Measurements from ENCODE around the gene TBC1D10A.

The TBC1D10A gene

DNA sequence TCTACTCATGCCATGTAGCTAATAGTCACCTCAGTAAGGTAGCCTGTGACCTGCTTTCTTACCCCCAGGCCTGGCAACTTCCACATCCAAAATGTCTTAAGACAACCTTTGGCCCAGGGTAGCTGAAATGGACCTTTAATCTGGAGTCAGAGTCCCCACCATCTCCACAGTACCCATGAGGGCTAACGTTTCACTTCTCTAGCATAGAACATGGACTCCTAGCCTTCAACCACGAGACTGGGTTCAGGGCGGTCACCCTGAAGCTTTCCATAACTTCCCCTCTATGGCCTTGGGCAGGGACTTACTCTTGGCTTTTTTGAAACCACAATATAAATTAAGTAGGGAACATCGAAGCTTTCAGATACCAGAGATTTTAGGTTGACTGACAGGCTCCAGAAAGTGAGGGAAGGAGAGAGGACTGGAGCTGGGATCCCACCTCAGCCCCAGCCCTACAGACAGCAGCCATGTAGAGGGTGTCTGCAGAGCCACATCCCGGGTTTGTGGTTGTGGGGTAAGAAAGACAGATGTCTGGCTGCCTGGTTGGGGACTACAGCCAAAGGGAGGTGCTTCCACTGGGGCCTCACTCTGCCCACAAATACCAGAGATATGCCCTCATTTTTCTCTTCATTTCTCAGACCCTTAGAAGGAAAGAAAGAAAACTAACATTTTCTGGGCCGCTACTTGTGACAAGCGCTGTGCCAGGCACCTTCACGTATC, 2.6 kb downstream of the TBC1D10A start:
- peak; percentile 54 for DNase-seq (ENCODE audit: low read depth)
- H3K4me3 ChIP-seq (ENCODE audit: low read depth, low read length), result no peak overlapping the region
- no peak for TF ChIP-seq CTCF (IDR thresholded peaks at IDR 0.05; ENCODE audit: low read depth, low read length)
- no peak for TF ChIP-seq MAX (IDR thresholded peaks at IDR 0.05; ENCODE audit: low read depth, low read length)
- TF ChIP-seq POLR2A (IDR thresholded peaks at IDR 0.05; ENCODE audit: extremely low read depth, insufficient read length), result no peak
- no peak for TF ChIP-seq MYC (IDR thresholded peaks at IDR 0.05; ENCODE audit: low read depth, low read length)

- TF ChIP-seq MYC (IDR thresholded peaks at IDR 0.05; ENCODE audit: low read depth, low read length), result no peak
- no peak for TF ChIP-seq CTCF (IDR thresholded peaks at IDR 0.05; ENCODE audit: low read depth, low read length)
- TF ChIP-seq MAX (IDR thresholded peaks at IDR 0.05; ENCODE audit: low read depth, low read length), result no peak
- no peak overlapping the region for H3K4me3 ChIP-seq (ENCODE audit: low read depth, low read length)
- no peak for DNase-seq (ENCODE audit: low read depth)
Observed at GRCh38 chr22:30323246-30323645, 3.5 kb downstream of the TBC1D10A start.

DNA sequence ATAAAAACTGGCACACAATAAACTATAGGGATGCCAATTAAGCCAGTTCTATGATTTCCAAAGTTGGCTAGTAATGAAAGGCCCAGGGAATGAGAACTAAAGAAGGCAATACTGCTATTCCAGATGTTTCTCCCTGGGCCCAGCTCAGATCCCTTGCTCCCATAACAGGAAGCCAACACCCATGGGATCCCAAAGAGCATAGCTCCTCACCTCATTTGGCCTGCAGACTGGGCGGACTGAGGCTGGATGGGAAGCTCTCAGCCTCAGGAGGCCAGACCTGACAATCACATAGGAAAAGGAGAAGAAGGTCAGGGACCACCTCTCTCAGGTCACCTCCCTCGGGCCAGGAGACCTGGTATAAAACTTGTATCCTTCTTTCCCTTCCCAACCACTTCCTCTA, 5.3 kb downstream of the TBC1D10A start:
- DNase-seq (ENCODE audit: low read depth), result no peak
- no peak overlapping the region for H3K4me3 ChIP-seq (ENCODE audit: low read depth, low read length)
- TF ChIP-seq CTCF (IDR thresholded peaks at IDR 0.05; ENCODE audit: low read depth, low read length) (no peak), MYC (IDR thresholded peaks at IDR 0.05; ENCODE audit: low read depth, low read length) (no peak), MAX (IDR thresholded peaks at IDR 0.05; ENCODE audit: low read depth, low read length) (no peak), POLR2A (IDR thresholded peaks at IDR 0.05; ENCODE audit: extremely low read depth, insufficient read length) (no peak)

DNA sequence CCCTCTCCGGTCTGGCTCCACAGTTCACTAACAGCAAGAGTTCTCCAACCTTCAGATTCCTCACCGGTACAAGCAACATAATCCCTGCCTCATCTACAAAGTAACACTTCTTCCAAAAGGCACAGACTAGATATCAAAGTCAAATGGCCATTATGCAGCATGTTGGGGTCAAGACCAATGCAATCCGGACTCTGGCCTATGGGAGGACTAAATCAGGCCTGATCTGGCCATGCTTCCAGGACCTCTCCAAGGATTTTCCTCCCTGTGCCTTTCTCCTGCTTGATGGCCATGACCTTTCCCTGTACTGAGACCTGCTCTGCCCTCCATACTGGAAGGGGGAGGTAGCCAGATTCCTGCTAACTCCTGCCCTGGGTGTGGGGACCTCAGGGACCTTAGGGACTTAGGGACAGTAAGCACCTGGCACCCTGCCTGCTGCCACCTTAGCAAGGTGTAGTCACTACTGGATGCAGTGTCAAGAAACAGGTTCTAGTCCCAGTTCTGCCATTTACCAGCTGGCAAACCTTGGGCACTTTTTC, 6.7 kb downstream of the TBC1D10A start:
- no peak overlapping the region for H3K4me3 ChIP-seq (ENCODE audit: low read depth, low read length)
- no peak for DNase-seq (ENCODE audit: low read depth)
- TF ChIP-seq MYC (IDR thresholded peaks at IDR 0.05; ENCODE audit: low read depth, low read length) (no peak), POLR2A (IDR thresholded peaks at IDR 0.05; ENCODE audit: extremely low read depth, insufficient read length) (no peak), MAX (IDR thresholded peaks at IDR 0.05; ENCODE audit: low read depth, low read length) (no peak), CTCF (IDR thresholded peaks at IDR 0.05; ENCODE audit: low read depth, low read length) (no peak)

- no peak overlapping the region for H3K4me3 ChIP-seq (ENCODE audit: low read depth, low read length)
- DNase-seq (ENCODE audit: low read depth), result no peak
- no peak for TF ChIP-seq MYC (IDR thresholded peaks at IDR 0.05; ENCODE audit: low read depth, low read length)
- TF ChIP-seq POLR2A (IDR thresholded peaks at IDR 0.05; ENCODE audit: extremely low read depth, insufficient read length), result no peak
- no peak for TF ChIP-seq MAX (IDR thresholded peaks at IDR 0.05; ENCODE audit: low read depth, low read length)
- TF ChIP-seq CTCF (IDR thresholded peaks at IDR 0.05; ENCODE audit: low read depth, low read length), result no peak
Observed at GRCh38 chr22:30318799-30319419, 7.8 kb downstream of the TBC1D10A start.
